HepG2 (cell line): Measurements from ENCODE around the gene NCOA7. TPM values are rescaled to one million over a fixed set of nuclear protein-coding genes. Genes with fewer than 3 reads are reported as not detected.

Experiments used
- ATAC-seq: fragments of 200-7000 bp; cut with Tn5 transposase; 3 replicates; pipeline ENCODE4 v1.9.1; 2020; ENCODE audit warnings: mild to moderate bottlenecking, moderate library complexity
- BruUV-seq: library from RNA; stranded (reverse); fragments of 400-500 nt; replicated peaks from 2 replicates; lab custom pipeline; 2021; lab: Mats Ljungman, UMichigan
- CTCF ChIA-PET: fragments of 300-600 bp; formaldehyde crosslinking; extraction: SDS; loops from one replicate; lab custom pipeline; 2021; ENCODE audit warnings: low total read pairs, inconsistent platforms, low intra/inter-chr PET ratio; lab: Yijun Ruan, JAX
- POLR2A ChIA-PET: fragments of 350-600 bp; sonication (Branson Sonifier 250); formaldehyde crosslinking; loops from one replicate; lab custom pipeline; 2020; ENCODE audit warnings: antibody characterized with exemption, inconsistent platforms; lab: Yijun Ruan, JAX
- DNase-seq: peaks from one replicate; pipeline ENCODE4 v3.0.0-alpha.2; 2015; ENCODE audit warnings: low spot score
- FAIRE-seq: peaks from 3 replicates; lab custom pipeline; 2011; peaks lifted over from hg19 to GRCh38; lab: Jason Lieb, UNC
- H2AFZ ChIP-seq: one replicate; pipeline ENCODE4 v1.6.1; 2011; ENCODE audit warnings: low read length, inconsistent platforms
- H3K27ac ChIP-seq: fragments of 300-600 bp; 3 replicates; pipeline ENCODE4 v1.8.0; 2011; ENCODE audit warnings: mixed run types, mild to moderate bottlenecking, mixed read lengths, low read length, inconsistent platforms; ENCODE audit not compliant: insufficient read depth; ENCODE audit errors: extremely low read length
- H3K27me3 ChIP-seq, 2 experiments: fragments of 200-600 bp in 1 of 2; 2 replicates in 1 of 2; 3 replicates in 1 of 2; pipeline versions ENCODE4 v1.6.0 to v1.8.0; 2011; ENCODE audit warnings: low read length in 2 of 2, mild to moderate bottlenecking in 2 of 2, moderate library complexity in 2 of 2, inconsistent platforms in 1 of 2; ENCODE audit not compliant: insufficient read depth in 2 of 2, control insufficient read depth in 1 of 2
- H3K36me3 ChIP-seq, 2 experiments: fragments of 200-600 bp in 1 of 2; replicated peaks in 1 of 2; 2 replicates in 1 of 2; 3 replicates in 1 of 2; pipeline versions ENCODE4 v1.5.1 to v1.8.0; 2011; ENCODE audit warnings: low read length in 2 of 2, inconsistent platforms in 1 of 2; ENCODE audit not compliant: insufficient read depth in 2 of 2, control insufficient read depth in 1 of 2
- H3K4me1 ChIP-seq: 2 replicates; pipeline ENCODE4 v1.5.1; 2012; ENCODE audit warnings: low read length, inconsistent platforms; ENCODE audit not compliant: insufficient read depth
- H3K4me2 ChIP-seq: 2 replicates; pipeline ENCODE4 v1.6.0; 2011; ENCODE audit warnings: low read depth, low read length, inconsistent platforms
- H3K4me3 ChIP-seq, 3 experiments: fragments of 200-600 bp in 1 of 3; sonication (generic), shearing (Covaris generic) in 1 of 3; replicated peaks in 1 of 3; 2 replicates each; pipeline ENCODE4 v1.5.1; 2011 to 2016; ENCODE audit warnings: low read length in 3 of 3, inconsistent platforms in 2 of 3, low read depth in 2 of 3, mild to moderate bottlenecking in 2 of 3, control low read depth in 1 of 3, mixed read lengths in 1 of 3; ENCODE audit not compliant: insufficient read depth in 1 of 3
- H3K79me2 ChIP-seq: one replicate; pipeline ENCODE4 v1.6.1; 2011; ENCODE audit warnings: low read length, inconsistent platforms; ENCODE audit not compliant: insufficient read depth
- H3K9ac ChIP-seq: 2 replicates; pipeline ENCODE4 v1.6.0; 2011; ENCODE audit warnings: mild to moderate bottlenecking, low read depth, low read length, inconsistent platforms; ENCODE audit not compliant: insufficient read depth
- H3K9me3 ChIP-seq: 2 replicates; pipeline ENCODE4 v1.5.1; 2012; ENCODE audit warnings: mild to moderate bottlenecking, low read length
- H4K20me1 ChIP-seq: 2 replicates; pipeline ENCODE4 v1.6.0; 2011; ENCODE audit warnings: inconsistent platforms, mild to moderate bottlenecking, low read length, moderate library complexity; ENCODE audit not compliant: insufficient read depth
- FOSL2 ChIP-seq: sonication (generic); formaldehyde crosslinking; IDR thresholded peaks from 2 replicates; pipeline ENCODE4 v1.4.0; 2020; ENCODE audit warnings: missing genetic modification reagents
- GABPA ChIP-seq, 2 experiments: IDR thresholded peaks; 2 replicates each; pipeline ENCODE4 v1.6.1; 2011 to 2016; ENCODE audit warnings: low read depth in 2 of 2, low read length in 1 of 2, missing biosample characterization in 1 of 2, missing genetic modification characterization in 1 of 2
- HOXA3 ChIP-seq: sonication (generic); formaldehyde crosslinking; IDR thresholded peaks from 2 replicates; pipeline ENCODE4 v1.5.0; 2020; ENCODE audit warnings: missing genetic modification reagents
- MIER2 ChIP-seq: IDR thresholded peaks from 2 replicates; pipeline ENCODE4 v1.6.1; 2016; ENCODE audit warnings: missing biosample characterization, missing genetic modification reagents
- PAX8 ChIP-seq: sonication (generic); formaldehyde crosslinking; IDR thresholded peaks from 2 replicates; pipeline ENCODE4 v1.8.0; 2022; ENCODE audit warnings: mild to moderate bottlenecking, missing genetic modification reagents, borderline replicate concordance
- RCOR2 ChIP-seq: IDR thresholded peaks from 2 replicates; pipeline ENCODE4 v1.6.1; 2016; ENCODE audit warnings: missing biosample characterization, missing genetic modification reagents
- SALL1 ChIP-seq: sonication (generic); formaldehyde crosslinking; IDR thresholded peaks from 2 replicates; pipeline ENCODE4 v1.8.0; 2022; ENCODE audit warnings: mild to moderate bottlenecking, missing genetic modification reagents
- SCMH1 ChIP-seq: sonication (generic); formaldehyde crosslinking; IDR thresholded peaks from 2 replicates; pipeline ENCODE4 v1.9.0; 2021; ENCODE audit warnings: missing genetic modification reagents, mild to moderate bottlenecking, borderline replicate concordance
- TMF1 ChIP-seq: sonication (generic); formaldehyde crosslinking; IDR thresholded peaks from 2 replicates; pipeline ENCODE4 v1.8.1; 2022; ENCODE audit warnings: low read depth, missing genetic modification reagents
- TOE1 ChIP-seq: sonication (generic); formaldehyde crosslinking; IDR thresholded peaks from 2 replicates; pipeline ENCODE4 v1.4.0; 2020; ENCODE audit warnings: mild to moderate bottlenecking, missing genetic modification reagents
- TRIM24 ChIP-seq: sonication (generic); formaldehyde crosslinking; IDR thresholded peaks from 2 replicates; pipeline ENCODE4 v1.8.0; 2022; ENCODE audit warnings: mild to moderate bottlenecking, missing genetic modification reagents
- WGBS: methylation state at CpG from one replicate; pipeline ENCODE4 v1.1.6; 2017; ENCODE audit warnings: low lambda C conversion rate; 5-methylcytosine and 5-hydroxymethylcytosine counted together
- in situ Hi-C: cut with HindIII; loops from 2 replicates; pipeline ENCODE4 v1.10.0; 2017; ENCODE audit warnings: low pct_unique_long_range_greater_than_20kb; ENCODE audit not compliant: extremely low pct_ligation_motif_present
- intact Hi-C: fragments of 100-400 bp; cut with micrococcal nuclease; formaldehyde crosslinking; loops from one replicate; pipeline ENCODE4 v1.10.0; 2022; ENCODE audit not compliant: unreplicated experiment
- polyA plus RNA-seq, 8 experiments: library from polyadenylated mRNA; depleted of rRNA in 3 of 8; stranded (reverse) in 7 of 8; unstranded in 1 of 8; fragments of >200 nt; fragmentation: Illumina TruSeq in 4 of 8; extraction: Trizol in 4 of 8; gene quantifications; 2 replicates each; pipeline versions ENCODE4 v1.2.1 to v1.2.3, GENCODE V29; 2011 to 2016; ENCODE audit warnings: low read depth in 4 of 8, missing spikeins in 1 of 8, mixed read lengths in 1 of 8; ENCODE audit not compliant: insufficient read depth in 1 of 8
- total RNA-seq, 5 experiments: library from RNA; depleted of rRNA; stranded (reverse); fragments of >200 nt; fragmentation: Illumina TruSeq; extraction: Trizol; gene quantifications; 2 replicates each; pipeline ENCODE4 v1.2.3, GENCODE V29; 2016; ENCODE audit warnings: low read depth in 1 of 5
- TF ChIP-seq, protein P1 (sequence below): sonication (generic); formaldehyde crosslinking; IDR thresholded peaks from 2 replicates; pipeline ENCODE4 v1.4.0; 2020; ENCODE audit warnings: mild to moderate bottlenecking, missing genetic modification reagents, borderline replicate concordance
- TF ChIP-seq, protein P2 (sequence below): sonication (generic); formaldehyde crosslinking; IDR thresholded peaks from 2 replicates; pipeline ENCODE4 v1.4.0; 2020; ENCODE audit warnings: missing genetic modification reagents

The NCOA7 gene
- total and polyA plus RNA-seq, 2 of the 13 experiments (the other 11 are each of a cell fraction or from before 2014, with no cell fraction given): 13.6 to 20.8 TPM

DNA sequence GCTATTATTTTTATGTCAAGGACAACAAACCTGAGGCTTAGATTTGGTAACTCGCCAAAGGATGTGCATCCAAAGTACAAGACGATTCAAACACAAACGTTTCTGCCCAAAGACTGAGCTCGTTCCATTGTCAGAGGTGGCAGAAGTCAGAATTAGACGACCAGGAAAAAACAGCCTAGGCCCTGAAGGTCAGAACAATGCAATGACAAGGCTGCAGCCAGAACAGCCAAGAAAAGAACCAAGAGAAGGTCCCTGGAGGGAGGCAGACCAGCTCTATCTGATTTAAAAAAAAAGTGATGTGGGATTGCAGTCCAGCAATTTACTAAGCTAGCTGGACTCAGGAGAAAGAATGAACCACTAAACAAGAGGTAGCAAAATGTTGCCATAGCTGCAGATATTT is 54.2 kb downstream of the NCOA7 start:
- no peak overlapping the region for H3K9ac ChIP-seq
- FAIRE-seq (no peak), DNase-seq (no peak), ATAC-seq (no peak)
- peaks cover 21% of the 10 kb centered on the region for H3K4me1 ChIP-seq
- H3K27ac ChIP-seq: no peak overlapping the region
- intact Hi-C loops: no loop called here
- no peak overlapping the region for H3K4me3 ChIP-seq
- H3K36me3 ChIP-seq: no peaks in the 10 kb centered on the region
- H2AFZ ChIP-seq: no peak overlapping the region
- no peaks in the 10 kb centered on the region for H3K27me3 ChIP-seq
- H4K20me1 ChIP-seq: no peaks in the 10 kb centered on the region
- 58% methylated on average over 5 of the region's 5 CpGs for WGBS
- ChIA-PET CTCF (no interaction called here), POLR2A (interaction anchor here (1.0 to 1.1 kb wide), 2 partner anchors 112 to 141 kb away, joined by 3 read pairs; partner anchors contain the start of gene HINT3)
- no peaks in the 10 kb centered on the region for H3K9me3 ChIP-seq
- no peaks in the 10 kb centered on the region for H3K79me2 ChIP-seq
- in situ Hi-C loops: no loop called here
- no peak overlapping the region for H3K4me2 ChIP-seq
- no peak for TF ChIP-seq TRIM24 (CRISPR knock-in tag)
- TF ChIP-seq PAX8 (CRISPR knock-in tag): no peak
- TF ChIP-seq SALL1 (CRISPR knock-in tag): no peak
- no peak for TF ChIP-seq SCMH1 (CRISPR knock-in tag)
- TF ChIP-seq, protein P1, sequence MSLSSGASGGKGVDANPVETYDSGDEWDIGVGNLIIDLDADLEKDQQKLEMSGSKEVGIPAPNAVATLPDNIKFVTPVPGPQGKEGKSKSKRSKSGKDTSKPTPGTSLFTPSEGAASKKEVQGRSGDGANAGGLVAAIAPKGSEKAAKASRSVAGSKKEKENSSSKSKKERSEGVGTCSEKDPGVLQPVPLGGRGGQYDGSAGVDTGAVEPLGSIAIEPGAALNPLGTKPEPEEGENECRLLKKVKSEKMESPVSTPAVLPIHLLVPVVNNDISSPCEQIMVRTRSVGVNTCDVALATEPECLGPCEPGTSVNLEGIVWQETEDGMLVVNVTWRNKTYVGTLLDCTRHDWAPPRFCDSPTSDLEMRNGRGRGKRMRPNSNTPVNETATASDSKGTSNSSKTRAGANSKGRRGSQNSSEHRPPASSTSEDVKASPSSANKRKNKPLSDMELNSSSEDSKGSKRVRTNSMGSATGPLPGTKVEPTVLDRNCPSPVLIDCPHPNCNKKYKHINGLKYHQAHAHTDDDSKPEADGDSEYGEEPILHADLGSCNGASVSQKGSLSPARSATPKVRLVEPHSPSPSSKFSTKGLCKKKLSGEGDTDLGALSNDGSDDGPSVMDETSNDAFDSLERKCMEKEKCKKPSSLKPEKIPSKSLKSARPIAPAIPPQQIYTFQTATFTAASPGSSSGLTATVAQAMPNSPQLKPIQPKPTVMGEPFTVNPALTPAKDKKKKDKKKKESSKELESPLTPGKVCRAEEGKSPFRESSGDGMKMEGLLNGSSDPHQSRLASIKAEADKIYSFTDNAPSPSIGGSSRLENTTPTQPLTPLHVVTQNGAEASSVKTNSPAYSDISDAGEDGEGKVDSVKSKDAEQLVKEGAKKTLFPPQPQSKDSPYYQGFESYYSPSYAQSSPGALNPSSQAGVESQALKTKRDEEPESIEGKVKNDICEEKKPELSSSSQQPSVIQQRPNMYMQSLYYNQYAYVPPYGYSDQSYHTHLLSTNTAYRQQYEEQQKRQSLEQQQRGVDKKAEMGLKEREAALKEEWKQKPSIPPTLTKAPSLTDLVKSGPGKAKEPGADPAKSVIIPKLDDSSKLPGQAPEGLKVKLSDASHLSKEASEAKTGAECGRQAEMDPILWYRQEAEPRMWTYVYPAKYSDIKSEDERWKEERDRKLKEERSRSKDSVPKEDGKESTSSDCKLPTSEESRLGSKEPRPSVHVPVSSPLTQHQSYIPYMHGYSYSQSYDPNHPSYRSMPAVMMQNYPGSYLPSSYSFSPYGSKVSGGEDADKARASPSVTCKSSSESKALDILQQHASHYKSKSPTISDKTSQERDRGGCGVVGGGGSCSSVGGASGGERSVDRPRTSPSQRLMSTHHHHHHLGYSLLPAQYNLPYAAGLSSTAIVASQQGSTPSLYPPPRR: no peak
- TF ChIP-seq TOE1 (CRISPR knock-in tag): no peak
- TF ChIP-seq GABPA (IDR thresholded peaks at IDR 0.05; ENCODE audit: low read depth, low read length): no peak
- TF ChIP-seq GABPA (CRISPR knock-in tag; IDR thresholded peaks at IDR 0.05; ENCODE audit: low read depth): no peak
- TF ChIP-seq TMF1 (CRISPR knock-in tag): no peak
- TF ChIP-seq, protein P2, sequence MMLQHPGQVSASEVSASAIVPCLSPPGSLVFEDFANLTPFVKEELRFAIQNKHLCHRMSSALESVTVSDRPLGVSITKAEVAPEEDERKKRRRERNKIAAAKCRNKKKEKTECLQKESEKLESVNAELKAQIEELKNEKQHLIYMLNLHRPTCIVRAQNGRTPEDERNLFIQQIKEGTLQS: no peak
- TF ChIP-seq MIER2 (CRISPR knock-in tag): no peak
- no peak for TF ChIP-seq HOXA3 (CRISPR knock-in tag)
- no peak for TF ChIP-seq FOSL2 (CRISPR knock-in tag)
- no peak for TF ChIP-seq RCOR2 (CRISPR knock-in tag)
- TF ChIP-seq, all 625 proteins: peak for 0
- BruUV-seq: no TSS peak
